ENCODE measurements around the gene CYTH1. TPM values are rescaled to one million over a fixed set of nuclear protein-coding genes. Genes with fewer than 3 reads are reported as not detected.

CYTH1 gene
- total and polyA plus RNA-seq, 2 donors, result 27.1 to 31.0 TPM

- Histone ChIP-seq H3K36me3 (ENCODE audit: insufficient read depth) (no peaks in the 10 kb centered on the region), H3K4me3 (ENCODE audit: low read depth, low read length) (no peak overlapping the region), H3K4me1 (ENCODE audit: insufficient read depth) (no peaks in the 10 kb centered on the region), H3K27ac (ENCODE audit: low read depth) (no peak overlapping the region)
- WGBS, result 76% methylated on average over 14 of the region's 14 CpGs
- DNase-seq (ENCODE audit: extremely low spot score), result no peak
These were observed 66.9 kb downstream of the CYTH1 start for GRCh38 chr17:78715000-78715771.

GRCh38 chr17:78714534-78714933 lies 67.5 kb downstream of the CYTH1 start:
- Histone ChIP-seq H3K27ac (ENCODE audit: low read depth) (no peak overlapping the region), H3K36me3 (ENCODE audit: insufficient read depth) (no peaks in the 10 kb centered on the region), H3K4me3 (ENCODE audit: low read depth, low read length) (no peak overlapping the region), H3K4me1 (ENCODE audit: insufficient read depth) (no peaks in the 10 kb centered on the region)
- DNase-seq (ENCODE audit: extremely low spot score), result no peak
- WGBS, result 95% methylated on average over 4 of the region's 4 CpGs

GRCh38 chr17:78712043-78712442 lies 70.0 kb downstream of the CYTH1 start:
- Histone ChIP-seq H3K4me1 (ENCODE audit: insufficient read depth) (no peaks in the 10 kb centered on the region), H3K36me3 (ENCODE audit: insufficient read depth) (no peaks in the 10 kb centered on the region), H3K4me3 (ENCODE audit: low read depth, low read length) (no peak overlapping the region), H3K27ac (ENCODE audit: low read depth) (no peak overlapping the region)
- no peak for DNase-seq (ENCODE audit: extremely low spot score)
- 95% methylated on average over 2 of the region's 2 CpGs for WGBS

- H3K4me1 ChIP-seq (ENCODE audit: insufficient read depth), result no peaks in the 10 kb centered on the region
These were observed 71.5 kb downstream of the CYTH1 start for GRCh38 chr17:78710607-78711006.

GRCh38 chr17:78709751-78710181 lies 72.3 kb downstream of the CYTH1 start:
- WGBS, result 49% methylated on average over 4 of the region's 4 CpGs
- H3K4me1 ChIP-seq (ENCODE audit: insufficient read depth), result no peaks in the 10 kb centered on the region

More at GRCh38 chr17:78710607-78711006, 71.5 kb downstream of the CYTH1 start:
- WGBS, result 98% methylated on average over 4 of the region's 4 CpGs
- no peak overlapping the region for H3K4me3 ChIP-seq (ENCODE audit: low read depth, low read length)
- no peak for DNase-seq (ENCODE audit: extremely low spot score)
- no peaks in the 10 kb centered on the region for H3K36me3 ChIP-seq (ENCODE audit: insufficient read depth)
- no peak overlapping the region for H3K27ac ChIP-seq (ENCODE audit: low read depth)

GRCh38 chr17:78709119-78709681 lies 72.9 kb downstream of the CYTH1 start:
- no peak overlapping the region for H3K4me3 ChIP-seq (ENCODE audit: low read depth, low read length)
- H3K36me3 ChIP-seq (ENCODE audit: insufficient read depth), result peaks cover 3% of the 10 kb centered on the region
- 87% methylated on average over 10 of the region's 10 CpGs for WGBS
- H3K27ac ChIP-seq (ENCODE audit: low read depth), result no peak overlapping the region
- DNase-seq (ENCODE audit: extremely low spot score), result no peak
- no peaks in the 10 kb centered on the region for H3K4me1 ChIP-seq (ENCODE audit: insufficient read depth)

More at GRCh38 chr17:78709751-78710181, 72.3 kb downstream of the CYTH1 start:
- Histone ChIP-seq H3K36me3 (ENCODE audit: insufficient read depth) (peaks cover 3% of the 10 kb centered on the region), H3K27ac (ENCODE audit: low read depth) (no peak overlapping the region), H3K4me3 (ENCODE audit: low read depth, low read length) (no peak overlapping the region)
- no peak for DNase-seq (ENCODE audit: extremely low spot score)

GRCh38 chr17:78708510-78708973 lies 73.5 kb downstream of the CYTH1 start:
- WGBS, result 15% methylated on average over 6 of the region's 6 CpGs

GRCh38 chr17:78707923-78708322 lies 74.2 kb downstream of the CYTH1 start:
- WGBS, result 87% methylated on average over 7 of the region's 7 CpGs
- no peak for DNase-seq (ENCODE audit: extremely low spot score)
- no peaks in the 10 kb centered on the region for H3K4me1 ChIP-seq (ENCODE audit: insufficient read depth)

More at GRCh38 chr17:78708510-78708973, 73.5 kb downstream of the CYTH1 start:
- Histone ChIP-seq H3K4me1 (ENCODE audit: insufficient read depth) (no peaks in the 10 kb centered on the region), H3K4me3 (ENCODE audit: low read depth, low read length) (no peak overlapping the region), H3K36me3 (ENCODE audit: insufficient read depth) (peaks cover 3% of the 10 kb centered on the region), H3K27ac (ENCODE audit: low read depth) (no peak overlapping the region)
- DNase-seq (ENCODE audit: extremely low spot score), result no peak

GRCh38 chr17:78707016-78707415 lies 75.1 kb downstream of the CYTH1 start:
- 93% methylated on average over 7 of the region's 7 CpGs for WGBS
- no peak overlapping the region for H3K4me3 ChIP-seq (ENCODE audit: low read depth, low read length)
- H3K36me3 ChIP-seq (ENCODE audit: insufficient read depth), result peaks cover 5% of the 10 kb centered on the region
- no peak overlapping the region for H3K27ac ChIP-seq (ENCODE audit: low read depth)
- DNase-seq (ENCODE audit: extremely low spot score), result no peak
- no peaks in the 10 kb centered on the region for H3K4me1 ChIP-seq (ENCODE audit: insufficient read depth)

More at GRCh38 chr17:78707923-78708322, 74.2 kb downstream of the CYTH1 start:
- H3K27ac ChIP-seq (ENCODE audit: low read depth), result no peak overlapping the region
- no peak overlapping the region for H3K4me3 ChIP-seq (ENCODE audit: low read depth, low read length)
- H3K36me3 ChIP-seq (ENCODE audit: insufficient read depth), result peaks cover 3% of the 10 kb centered on the region

- DNase-seq (ENCODE audit: extremely low spot score), result no peak
- no peaks in the 10 kb centered on the region for H3K4me1 ChIP-seq (ENCODE audit: insufficient read depth)
- peaks cover 6% of the 10 kb centered on the region for H3K36me3 ChIP-seq (ENCODE audit: insufficient read depth)
- 85% methylated on average over 10 of the region's 10 CpGs for WGBS
- H3K27ac ChIP-seq (ENCODE audit: low read depth), result no peak overlapping the region
- no peak overlapping the region for H3K4me3 ChIP-seq (ENCODE audit: low read depth, low read length)
These were observed 75.7 kb downstream of the CYTH1 start for GRCh38 chr17:78706271-78706915.

- WGBS, result 95% methylated on average over 4 of the region's 4 CpGs
- Histone ChIP-seq H3K4me3 (ENCODE audit: low read depth, low read length) (no peak overlapping the region), H3K27ac (ENCODE audit: low read depth) (no peak overlapping the region), H3K36me3 (ENCODE audit: insufficient read depth) (peaks cover 8% of the 10 kb centered on the region), H3K4me1 (ENCODE audit: insufficient read depth) (no peaks in the 10 kb centered on the region)
- no peak for DNase-seq (ENCODE audit: extremely low spot score)
These were observed 77.0 kb downstream of the CYTH1 start for GRCh38 chr17:78705071-78705470.

GRCh38 chr17:78704594-78704993 lies 77.5 kb downstream of the CYTH1 start:
- no peak overlapping the region for H3K4me3 ChIP-seq (ENCODE audit: low read depth, low read length)
- peaks cover 8% of the 10 kb centered on the region for H3K36me3 ChIP-seq (ENCODE audit: insufficient read depth)
- no peak overlapping the region for H3K27ac ChIP-seq (ENCODE audit: low read depth)
- H3K4me1 ChIP-seq (ENCODE audit: insufficient read depth), result no peaks in the 10 kb centered on the region
- DNase-seq (ENCODE audit: extremely low spot score), result no peak
- WGBS, result 98% methylated on average over 3 of the region's 3 CpGs

GRCh38 chr17:78697554-78698343 lies 84.3 kb downstream of the CYTH1 start:
- no peak for DNase-seq (ENCODE audit: extremely low spot score)
- WGBS, result 95% methylated on average over 25 of the region's 25 CpGs
- Histone ChIP-seq H3K36me3 (ENCODE audit: insufficient read depth) (peaks cover 11% of the 10 kb centered on the region), H3K4me3 (ENCODE audit: low read depth, low read length) (no peak overlapping the region), H3K27ac (ENCODE audit: low read depth) (no peak overlapping the region), H3K4me1 (ENCODE audit: insufficient read depth) (no peaks in the 10 kb centered on the region)

Measured in urinary bladder (tissue), 4 donors.